Esophagus muscularis mucosa (tissue), 4 donors: ENCODE measurements around the gene MATN1.

ENCODE experiments used
- EP300 ChIP-seq: sonication (generic); formaldehyde crosslinking; IDR thresholded peaks from one replicate; pipeline ENCODE4 v1.6.1; 2017; ENCODE audit warnings: antibody characterized with exemption
- POLR2A ChIP-seq: fragments of 450-650 bp; IDR thresholded peaks from one replicate; pipeline ENCODE4 v1.6.1; 2017; ENCODE audit warnings: antibody characterized with exemption, moderate library complexity, mild to moderate bottlenecking, low read depth
- POLR2AphosphoS5 ChIP-seq, 2 donors: sonication (generic); formaldehyde crosslinking; IDR thresholded peaks; one replicate each; pipeline ENCODE4 v1.6.1; 2017; ENCODE audit warnings: antibody characterized with exemption in 2 of 2
- TF ChIP-seq, protein P1 (sequence below), 3 experiments: fragments of 200-600 bp in 2 of 3; fragments of 450-650 bp in 1 of 3; sonication (generic) in 2 of 3; IDR thresholded peaks; one replicate each; pipeline ENCODE4 v1.5.1; 2017 to 2019; ENCODE audit warnings: antibody characterized with exemption in 3 of 3, mild to moderate bottlenecking in 2 of 3, moderate library complexity in 1 of 3

DNA sequence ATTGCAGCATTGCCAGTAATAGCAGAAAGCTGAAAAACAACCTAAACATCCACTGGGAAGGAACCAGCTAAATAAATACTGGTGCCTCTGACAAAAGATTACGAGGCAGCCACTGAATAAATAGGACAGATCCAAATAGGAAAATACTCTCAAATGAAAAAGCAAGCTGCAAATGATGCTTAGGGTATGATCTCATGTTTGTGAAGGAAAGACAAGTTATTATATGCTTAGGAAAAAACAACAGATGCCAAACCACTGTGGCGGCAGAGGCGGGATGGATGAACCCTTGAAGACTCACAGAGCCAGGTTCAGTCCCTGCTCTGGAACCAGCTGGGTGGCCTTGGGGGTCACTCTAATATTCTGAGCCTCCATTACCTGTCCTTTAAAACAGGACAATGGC, 41.6 kb downstream of the MATN1 start:
- TF ChIP-seq, protein P1, sequence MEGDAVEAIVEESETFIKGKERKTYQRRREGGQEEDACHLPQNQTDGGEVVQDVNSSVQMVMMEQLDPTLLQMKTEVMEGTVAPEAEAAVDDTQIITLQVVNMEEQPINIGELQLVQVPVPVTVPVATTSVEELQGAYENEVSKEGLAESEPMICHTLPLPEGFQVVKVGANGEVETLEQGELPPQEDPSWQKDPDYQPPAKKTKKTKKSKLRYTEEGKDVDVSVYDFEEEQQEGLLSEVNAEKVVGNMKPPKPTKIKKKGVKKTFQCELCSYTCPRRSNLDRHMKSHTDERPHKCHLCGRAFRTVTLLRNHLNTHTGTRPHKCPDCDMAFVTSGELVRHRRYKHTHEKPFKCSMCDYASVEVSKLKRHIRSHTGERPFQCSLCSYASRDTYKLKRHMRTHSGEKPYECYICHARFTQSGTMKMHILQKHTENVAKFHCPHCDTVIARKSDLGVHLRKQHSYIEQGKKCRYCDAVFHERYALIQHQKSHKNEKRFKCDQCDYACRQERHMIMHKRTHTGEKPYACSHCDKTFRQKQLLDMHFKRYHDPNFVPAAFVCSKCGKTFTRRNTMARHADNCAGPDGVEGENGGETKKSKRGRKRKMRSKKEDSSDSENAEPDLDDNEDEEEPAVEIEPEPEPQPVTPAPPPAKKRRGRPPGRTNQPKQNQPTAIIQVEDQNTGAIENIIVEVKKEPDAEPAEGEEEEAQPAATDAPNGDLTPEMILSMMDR (IDR thresholded peaks at IDR 0.05), result no peak
- TF ChIP-seq POLR2A (no peak), POLR2AphosphoS5 (IDR thresholded peaks at IDR 0.05) (no peak), EP300 (no peak)
